ENCODE measurements around the gene CLDN18.

GRCh38 chr3:138011722-138012121, 1.8 kb downstream of the CLDN18 start:
- TF ChIP-seq, protein P1, sequence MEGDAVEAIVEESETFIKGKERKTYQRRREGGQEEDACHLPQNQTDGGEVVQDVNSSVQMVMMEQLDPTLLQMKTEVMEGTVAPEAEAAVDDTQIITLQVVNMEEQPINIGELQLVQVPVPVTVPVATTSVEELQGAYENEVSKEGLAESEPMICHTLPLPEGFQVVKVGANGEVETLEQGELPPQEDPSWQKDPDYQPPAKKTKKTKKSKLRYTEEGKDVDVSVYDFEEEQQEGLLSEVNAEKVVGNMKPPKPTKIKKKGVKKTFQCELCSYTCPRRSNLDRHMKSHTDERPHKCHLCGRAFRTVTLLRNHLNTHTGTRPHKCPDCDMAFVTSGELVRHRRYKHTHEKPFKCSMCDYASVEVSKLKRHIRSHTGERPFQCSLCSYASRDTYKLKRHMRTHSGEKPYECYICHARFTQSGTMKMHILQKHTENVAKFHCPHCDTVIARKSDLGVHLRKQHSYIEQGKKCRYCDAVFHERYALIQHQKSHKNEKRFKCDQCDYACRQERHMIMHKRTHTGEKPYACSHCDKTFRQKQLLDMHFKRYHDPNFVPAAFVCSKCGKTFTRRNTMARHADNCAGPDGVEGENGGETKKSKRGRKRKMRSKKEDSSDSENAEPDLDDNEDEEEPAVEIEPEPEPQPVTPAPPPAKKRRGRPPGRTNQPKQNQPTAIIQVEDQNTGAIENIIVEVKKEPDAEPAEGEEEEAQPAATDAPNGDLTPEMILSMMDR (conservative IDR thresholded peaks at IDR 0.05; ENCODE audit: low read length) = no peak
- no peak for TF ChIP-seq EZH2phosphoT487 (IDR thresholded peaks at IDR 0.05; ENCODE audit: borderline replicate concordance, low read depth, low read length)

All from OCI-LY7 (cell line).